GM23248 (cell line): ENCODE data around the gene GLDC.

ENCODE experiments used
- EZH2 ChIP-seq: fragments of 200-600 bp; sonication (generic); IDR thresholded peaks from 2 replicates; pipeline ENCODE4 v1.6.1; 2018; ENCODE audit warnings: antibody characterized with exemption, mild to moderate bottlenecking; ENCODE audit not compliant: insufficient read depth, poor library complexity, severe bottlenecking
- EZH2phosphoT487 ChIP-seq: fragments of 200-600 bp; sonication (generic); IDR thresholded peaks from 2 replicates; pipeline ENCODE4 v1.6.1; 2018; ENCODE audit warnings: antibody characterized with exemption, moderate library complexity, mild to moderate bottlenecking, low read depth; ENCODE audit not compliant: insufficient read depth

DNA sequence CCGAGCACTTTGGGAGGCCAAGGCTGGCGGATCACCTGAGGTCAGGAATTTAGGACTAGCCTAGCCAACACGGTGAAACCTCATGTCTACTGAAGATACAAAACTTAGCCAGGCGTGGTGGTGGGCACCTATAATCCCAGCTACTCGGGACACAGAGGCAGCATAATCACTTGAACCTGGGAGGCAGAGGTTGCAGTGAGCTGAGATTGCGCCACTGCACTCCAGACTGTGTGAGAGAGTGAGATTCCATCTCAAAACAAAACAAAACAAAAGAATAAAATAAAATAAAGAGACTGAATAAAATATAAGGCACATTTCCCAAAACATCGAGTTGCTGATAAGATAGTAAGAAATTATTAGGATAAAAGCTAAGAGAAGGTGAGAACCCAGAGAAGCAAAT lies 32.3 kb upstream of the GLDC start:
- TF ChIP-seq EZH2 = no peak
- TF ChIP-seq EZH2phosphoT487 = no peak
